Ovary (tissue), 9 donors: ENCODE measurements around the gene IMMP2L. TPM values are rescaled to one million over a fixed set of nuclear protein-coding genes. Genes with fewer than 3 reads are reported as not detected.

ENCODE experiments used
- DNase-seq, 5 donors: peaks; one replicate each; pipeline ENCODE4 v3.0.0-alpha.2; 2019 to 2020
- H3K27ac ChIP-seq, 2 donors: fragments of 200-600 bp; one replicate each; pipeline versions ENCODE4 v1.5.1 to v1.8.0; 2019 to 2022
- H3K27me3 ChIP-seq: fragments of 200-600 bp; one replicate; pipeline ENCODE4 v1.8.0; 2022
- H3K36me3 ChIP-seq: fragments of 200-600 bp; sonication (generic); one replicate; pipeline ENCODE4 v1.5.1; 2019
- H3K4me1 ChIP-seq: one replicate; pipeline ENCODE4 v1.8.1; 2013; ENCODE audit warnings: mild to moderate bottlenecking, moderate library complexity; ENCODE audit not compliant: insufficient read depth
- H3K4me3 ChIP-seq: fragments of 200-600 bp; sonication (generic); one replicate; pipeline ENCODE4 v1.5.1; 2017
- H3K9me3 ChIP-seq, 2 donors: fragments of 200-600 bp in 1 of 2; sonication (generic) in 1 of 2; one replicate each; pipeline versions ENCODE4 v1.5.1 to v1.8.1; 2013 to 2019; ENCODE audit warnings: mild to moderate bottlenecking in 1 of 2, moderate library complexity in 1 of 2
- EP300 ChIP-seq: sonication (generic); formaldehyde crosslinking; IDR thresholded peaks from one replicate; pipeline ENCODE4 v1.6.1; 2017; ENCODE audit warnings: antibody characterized with exemption
- POLR2A ChIP-seq: fragments of 450-650 bp; IDR thresholded peaks from one replicate; pipeline ENCODE4 v1.6.1; 2017; ENCODE audit warnings: antibody characterized with exemption, mild to moderate bottlenecking, moderate library complexity
- WGBS, 3 donors: extraction: QIAGEN DNeasy Blood & Tissue Kit in 1 of 3; methylation state at CpG; one replicate each; pipeline versions ENCODE4 v1.1.5 to v1.1.7; 2013 to 2017; 5-methylcytosine and 5-hydroxymethylcytosine counted together
- intact Hi-C, 4 donors: fragments of 100-400 bp; cut with DNase I; formaldehyde crosslinking; loops; one replicate each; pipeline versions ENCODE4 v1.11.0 to v1.15.1; 2022 to 2023
- polyA plus RNA-seq, 2 donors: library from polyadenylated mRNA; stranded (reverse); fragments of 200-250 nt in 1 of 2; fragments of 350-450 nt in 1 of 2; fragmentation: Illumina TruSeq in 1 of 2; extraction: RNeasy Lipid Tissue Mini Kit (QIAGEN cat#74804) in 1 of 2; gene quantifications; one replicate each; pipeline ENCODE4 v1.2.3, GENCODE V29; 2013 to 2014
- total RNA-seq, 7 donors: library from RNA; depleted of rRNA in 2 of 7; stranded (reverse); fragments of >200 nt in 2 of 7; fragmentation: NEBNext Ultra II Directional in 3 of 7; extraction: Animal tissue kit (Norgen Biotek cat#: 25700) in 3 of 7; gene quantifications; one replicate each; pipeline versions ENCODE4 v1.1.0 to v1.2.4, GENCODE V29; 2016 to 2023
- TF ChIP-seq, protein P1 (sequence below), 3 donors: fragments of 450-650 bp in 2 of 3; fragments of 200-600 bp in 1 of 3; IDR thresholded peaks; one replicate each; pipeline versions ENCODE4 v1.5.1 to v1.8.0; 2016 to 2022; ENCODE audit warnings: antibody characterized with exemption in 3 of 3, mild to moderate bottlenecking in 1 of 3
- donor health status: DM: no; HTN: no; CAD: no; lungs with moderate emphysema.
- donor health status: DM: no; HTN: no; CAD: no.
- donor health status: Bipolar disorder and iron deficiency.
- donor health status: DM: yes; HTN: yes; CAD: no.
- donor health status: DM: no; HTN: no; CAD: no.
- donor health status: DM: yes; HTN: yes; CAD: no.

IMMP2L gene
- total and polyA plus RNA-seq, 9 donors, result 19.5 to 36.9 (median 29.9) TPM

DNA sequence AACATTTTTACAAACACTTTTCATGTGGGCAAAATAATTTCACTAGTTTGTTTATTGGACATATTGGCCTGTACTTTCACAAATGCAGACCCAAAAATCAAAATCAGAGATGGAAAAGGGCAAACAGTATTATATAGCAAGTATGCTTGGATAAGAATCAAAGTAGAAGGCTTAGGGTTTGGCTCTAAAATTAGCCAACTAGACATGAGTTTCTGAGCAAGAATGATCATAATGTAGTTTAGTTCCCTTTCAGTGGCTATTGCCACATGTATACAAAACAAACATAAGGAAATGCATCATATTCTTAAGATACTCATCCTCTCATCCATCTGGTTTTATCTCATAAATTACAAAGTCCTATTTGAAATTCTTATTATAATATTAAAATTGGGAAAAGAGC is 132.5 kb downstream of the IMMP2L start:
- H3K4me1 ChIP-seq, result no peaks in the 10 kb centered on the region
- intact Hi-C loops, result no loop called here
- TF ChIP-seq EP300 (no peak), POLR2A (no peak)
- TF ChIP-seq, protein P1, sequence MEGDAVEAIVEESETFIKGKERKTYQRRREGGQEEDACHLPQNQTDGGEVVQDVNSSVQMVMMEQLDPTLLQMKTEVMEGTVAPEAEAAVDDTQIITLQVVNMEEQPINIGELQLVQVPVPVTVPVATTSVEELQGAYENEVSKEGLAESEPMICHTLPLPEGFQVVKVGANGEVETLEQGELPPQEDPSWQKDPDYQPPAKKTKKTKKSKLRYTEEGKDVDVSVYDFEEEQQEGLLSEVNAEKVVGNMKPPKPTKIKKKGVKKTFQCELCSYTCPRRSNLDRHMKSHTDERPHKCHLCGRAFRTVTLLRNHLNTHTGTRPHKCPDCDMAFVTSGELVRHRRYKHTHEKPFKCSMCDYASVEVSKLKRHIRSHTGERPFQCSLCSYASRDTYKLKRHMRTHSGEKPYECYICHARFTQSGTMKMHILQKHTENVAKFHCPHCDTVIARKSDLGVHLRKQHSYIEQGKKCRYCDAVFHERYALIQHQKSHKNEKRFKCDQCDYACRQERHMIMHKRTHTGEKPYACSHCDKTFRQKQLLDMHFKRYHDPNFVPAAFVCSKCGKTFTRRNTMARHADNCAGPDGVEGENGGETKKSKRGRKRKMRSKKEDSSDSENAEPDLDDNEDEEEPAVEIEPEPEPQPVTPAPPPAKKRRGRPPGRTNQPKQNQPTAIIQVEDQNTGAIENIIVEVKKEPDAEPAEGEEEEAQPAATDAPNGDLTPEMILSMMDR (IDR thresholded peaks at IDR 0.05), result no peak
- no peak for DNase-seq
- H3K36me3 ChIP-seq, result no peaks in the 10 kb centered on the region
- H3K27ac ChIP-seq, result no peak overlapping the region
- no peaks in the 10 kb centered on the region for H3K9me3 ChIP-seq
- no peak overlapping the region for H3K4me3 ChIP-seq
- no peaks in the 10 kb centered on the region for H3K27me3 ChIP-seq

DNA sequence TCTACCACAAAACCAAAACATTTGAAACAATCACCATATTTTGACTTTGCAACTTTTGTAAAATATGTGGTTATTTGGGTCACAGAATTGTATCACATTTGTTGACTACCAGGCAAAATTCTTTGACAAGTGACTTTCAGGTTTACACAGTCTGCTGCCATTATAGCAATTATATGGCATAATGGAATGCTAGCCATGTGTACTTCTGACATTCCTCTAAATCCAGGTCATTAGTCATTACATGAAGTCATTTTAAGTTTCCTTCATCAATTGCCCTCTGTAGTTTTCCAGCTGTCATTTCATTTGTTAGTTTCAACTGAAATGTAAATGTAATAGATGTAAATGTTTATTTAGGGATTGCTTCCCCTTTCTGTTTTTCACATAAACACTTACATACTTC is 137.5 kb downstream of the IMMP2L start:
- Histone ChIP-seq H3K4me1 (no peaks in the 10 kb centered on the region), H3K27ac (no peak overlapping the region), H3K9me3 (no peaks in the 10 kb centered on the region), H3K4me3 (no peak overlapping the region), H3K36me3 (no peaks in the 10 kb centered on the region), H3K27me3 (no peaks in the 10 kb centered on the region)
- DNase-seq, result no peak
- intact Hi-C loops, result no loop called here
- TF ChIP-seq, protein P1 (IDR thresholded peaks at IDR 0.05), result no peak
- TF ChIP-seq EP300 (no peak), POLR2A (no peak)

DNA sequence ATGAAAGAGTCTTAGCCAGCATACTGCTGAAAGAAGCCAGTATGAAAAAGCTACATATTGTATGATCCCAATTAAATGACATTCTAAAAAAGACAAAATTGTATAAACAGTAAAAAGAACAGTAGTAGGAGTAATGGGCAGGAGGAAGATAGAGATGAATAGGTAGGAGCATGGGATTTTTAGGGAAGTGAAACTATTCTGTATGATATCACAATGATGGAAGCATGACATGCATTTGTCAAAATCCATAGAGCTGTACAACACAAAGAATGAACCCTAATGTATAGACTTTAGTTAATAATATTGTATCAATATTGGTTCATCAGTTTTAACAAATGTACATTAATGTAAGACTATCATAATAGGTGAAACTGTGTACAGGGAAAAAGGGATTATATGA is 147.9 kb downstream of the IMMP2L start:
- Histone ChIP-seq H3K36me3 (no peaks in the 10 kb centered on the region), H3K4me1 (no peaks in the 10 kb centered on the region), H3K27me3 (no peaks in the 10 kb centered on the region), H3K9me3 (no peaks in the 10 kb centered on the region), H3K4me3 (no peak overlapping the region), H3K27ac (no peak overlapping the region)
- intact Hi-C loops, result no loop called here
- no peak for DNase-seq
- TF ChIP-seq, protein P1 (IDR thresholded peaks at IDR 0.05), result no peak
- no peak for TF ChIP-seq POLR2A
- TF ChIP-seq EP300, result no peak

DNA sequence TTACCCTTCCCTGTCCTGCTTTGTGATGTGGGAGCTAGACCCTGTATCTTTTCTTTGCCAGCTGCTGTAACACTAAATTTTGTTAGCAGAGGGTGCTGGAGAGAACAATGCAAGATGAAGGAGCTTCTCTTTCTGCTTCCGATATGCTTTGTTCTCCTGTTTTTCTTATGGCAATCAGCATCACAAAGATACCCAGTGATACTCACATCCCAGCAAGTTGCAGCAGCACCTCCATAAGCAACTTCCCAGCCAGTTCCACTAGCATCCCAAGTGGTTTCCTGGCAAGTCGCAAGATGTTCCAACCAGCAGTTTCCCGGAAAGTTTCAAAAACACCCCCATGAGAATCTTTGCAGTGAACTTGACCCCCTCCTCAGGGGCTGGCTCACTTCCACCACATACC is 148.6 kb downstream of the IMMP2L start:
- H3K4me1 ChIP-seq, result no peaks in the 10 kb centered on the region
- H3K27me3 ChIP-seq, result no peaks in the 10 kb centered on the region
- H3K27ac ChIP-seq, result no peak overlapping the region
- H3K4me3 ChIP-seq, result no peak overlapping the region
- WGBS, 3 donors, result 33 to 68% (median 40%) methylated on average over 3 of the region's 3 CpGs
- DNase-seq, result peak in 2 of 5 donors; percentile 19 to 46
- no peaks in the 10 kb centered on the region for H3K36me3 ChIP-seq
- intact Hi-C loops, result no loop called here
- no peaks in the 10 kb centered on the region for H3K9me3 ChIP-seq
- no peak for TF ChIP-seq POLR2A
- TF ChIP-seq EP300, result no peak
- TF ChIP-seq, protein P1 (IDR thresholded peaks at IDR 0.05), result no peak

DNA sequence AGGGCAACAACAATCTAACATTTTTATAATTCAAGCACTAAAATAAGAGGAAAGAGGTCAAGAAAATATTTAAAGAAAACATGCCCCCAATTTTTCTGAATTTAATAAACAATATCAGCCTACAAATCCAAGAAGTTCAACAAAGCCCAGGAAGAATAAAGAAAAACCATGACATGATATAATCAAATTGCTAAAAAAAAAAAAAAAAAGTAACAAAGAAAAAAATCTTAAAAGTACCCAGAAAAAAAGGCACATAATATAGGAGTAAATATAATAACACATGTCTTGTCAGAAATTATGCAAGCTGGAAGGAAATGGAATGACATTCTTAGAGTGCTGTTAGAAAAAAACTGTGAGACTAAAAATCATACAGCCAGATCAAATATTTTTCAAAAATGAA is 151.4 kb downstream of the IMMP2L start:
- no peak for DNase-seq
- H3K9me3 ChIP-seq, result no peaks in the 10 kb centered on the region
- H3K36me3 ChIP-seq, result no peaks in the 10 kb centered on the region
- TF ChIP-seq POLR2A (no peak), EP300 (no peak)
- TF ChIP-seq, protein P1 (IDR thresholded peaks at IDR 0.05), result no peak
- no peak overlapping the region for H3K4me3 ChIP-seq
- intact Hi-C loops, result no loop called here
- H3K27me3 ChIP-seq, result no peaks in the 10 kb centered on the region
- no peak overlapping the region for H3K27ac ChIP-seq
- H3K4me1 ChIP-seq, result no peaks in the 10 kb centered on the region
